Transverse colon (tissue), 4 donors: Measurements from ENCODE around the gene ANAPC15. TPM values are rescaled to one million over a fixed set of nuclear protein-coding genes. Genes with fewer than 3 reads are reported as not detected.

ENCODE experiments used
- DNase-seq: peaks from one replicate; pipeline ENCODE4 v3.0.0-alpha.2; 2019
- H3K27ac ChIP-seq, 4 donors: fragments of 200-600 bp; sonication (generic); 2 replicates each; pipeline ENCODE4 v1.5.1; 2016 to 2018; ENCODE audit warnings: inconsistent platforms in 4 of 4
- H3K27me3 ChIP-seq: fragments of 200-600 bp; sonication (generic); 2 replicates; pipeline ENCODE4 v1.5.1; 2017; ENCODE audit warnings: inconsistent platforms
- H3K36me3 ChIP-seq, 4 donors: fragments of 200-600 bp; sonication (generic); 2 replicates each; pipeline ENCODE4 v1.5.1; 2017 to 2019; ENCODE audit warnings: inconsistent platforms in 4 of 4
- H3K4me1 ChIP-seq, 4 donors: fragments of 200-600 bp; sonication (generic); 2 replicates each; pipeline ENCODE4 v1.5.1; 2017 to 2020; ENCODE audit warnings: inconsistent platforms in 4 of 4
- H3K4me3 ChIP-seq, 4 donors: fragments of 200-600 bp; sonication (generic); 1 replicate in 1 of 4; 2 replicates in 3 of 4; pipeline versions ENCODE4 v1.5.1 to v1.6.1; 2017 to 2019; ENCODE audit warnings: inconsistent platforms in 4 of 4
- H3K9me3 ChIP-seq, 2 donors: fragments of 200-600 bp; sonication (generic); 2 replicates each; pipeline ENCODE4 v1.5.1; 2017 to 2019; ENCODE audit warnings: inconsistent platforms in 2 of 2
- EP300 ChIP-seq: sonication (generic); formaldehyde crosslinking; IDR thresholded peaks from one replicate; pipeline ENCODE4 v1.6.1; 2017; ENCODE audit warnings: antibody characterized with exemption, low read depth
- POLR2A ChIP-seq: fragments of 450-650 bp; IDR thresholded peaks from one replicate; pipeline ENCODE4 v1.6.1; 2016; ENCODE audit warnings: antibody characterized with exemption, mild to moderate bottlenecking, moderate library complexity
- POLR2AphosphoS5 ChIP-seq, 3 donors: sonication (generic); formaldehyde crosslinking; IDR thresholded peaks; one replicate each; pipeline ENCODE4 v1.6.1; 2016; ENCODE audit warnings: antibody characterized with exemption in 3 of 3
- WGBS, 2 donors: methylation state at CpG; one replicate each; pipeline ENCODE4 v1.1.5; 2018; ENCODE audit warnings: low coverage in 1 of 2; 5-methylcytosine and 5-hydroxymethylcytosine counted together
- in situ Hi-C, 4 donors: fragments of 200-750 bp; cut with MboI; loops; one replicate each; pipeline versions ENCODE4 v1.15.0 to v1.15.1; 2017; ENCODE audit warnings: low sequenced_read_pairs in 3 of 4, low pct_ligation_motif_present in 1 of 4, low pct_unique_long_range_greater_than_20kb in 1 of 4
- intact Hi-C: fragments of 100-400 bp; cut with DNase I; formaldehyde crosslinking; loops from one replicate; pipeline ENCODE4 v1.15.1; 2023; ENCODE audit warnings: low total_unique reads
- small RNA-seq, 4 donors: library from RNA; depleted of rRNA; stranded (forward); fragments of <200 nt; gene quantifications; one replicate each; pipeline ENCODE3, GENCODE V24; 2016
- total RNA-seq, 4 donors: library from RNA; depleted of rRNA; stranded (reverse); fragments of >200 nt; gene quantifications; one replicate each; pipeline ENCODE4 v1.1.0, GENCODE V29; 2016
- TF ChIP-seq, protein P1 (sequence below), 5 experiments: fragments of 200-600 bp in 3 of 5; fragments of 450-650 bp in 2 of 5; sonication (generic) in 3 of 5; IDR thresholded peaks; 1 replicate in 2 of 5; 2 replicates in 3 of 5; pipeline ENCODE4 v1.5.1; 2016 to 2017; ENCODE audit warnings: antibody characterized with exemption in 5 of 5, inconsistent platforms in 3 of 5, mild to moderate bottlenecking in 2 of 5, moderate library complexity in 1 of 5

The ANAPC15 gene
- total RNA-seq, 4 donors from 2014 or later = 15.1 to 44.5 (median 27.6) TPM

DNA sequence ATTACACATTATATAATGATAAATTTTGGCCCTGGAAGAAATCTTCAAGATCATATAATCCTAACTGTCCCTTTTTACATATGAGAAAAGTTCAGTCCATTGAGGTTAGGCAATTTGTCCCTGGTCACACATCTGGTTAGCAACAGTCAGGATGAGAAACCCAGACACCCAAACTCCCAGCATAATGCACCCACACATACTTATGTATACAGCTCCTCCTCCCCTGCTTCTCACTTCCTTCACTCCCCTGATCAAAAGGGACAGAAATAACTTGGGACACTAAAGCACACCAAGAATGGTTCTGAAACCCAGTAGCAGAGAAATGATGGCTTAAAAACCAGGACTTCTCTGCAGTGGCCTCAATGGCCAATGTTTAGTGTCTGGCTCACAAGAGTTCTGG, 43.3 kb downstream of the ANAPC15 start:
- no peak for DNase-seq
- no peak for TF ChIP-seq POLR2AphosphoS5 (IDR thresholded peaks at IDR 0.05)
- no peak for TF ChIP-seq EP300
- Histone ChIP-seq H3K27ac (peak overlapping the region; percentile 76 to 85 (median 80)), H3K36me3 (no peaks in the 10 kb centered on the region), H3K4me3 (no peak overlapping the region), H3K9me3 (no peaks in the 10 kb centered on the region), H3K4me1 (peaks cover 30 to 59% (median 43%) of the 10 kb centered on the region in 4 donors), H3K27me3 (no peaks in the 10 kb centered on the region)
- intact Hi-C loops = no loop called here
- in situ Hi-C loops = no loop called here

DNA sequence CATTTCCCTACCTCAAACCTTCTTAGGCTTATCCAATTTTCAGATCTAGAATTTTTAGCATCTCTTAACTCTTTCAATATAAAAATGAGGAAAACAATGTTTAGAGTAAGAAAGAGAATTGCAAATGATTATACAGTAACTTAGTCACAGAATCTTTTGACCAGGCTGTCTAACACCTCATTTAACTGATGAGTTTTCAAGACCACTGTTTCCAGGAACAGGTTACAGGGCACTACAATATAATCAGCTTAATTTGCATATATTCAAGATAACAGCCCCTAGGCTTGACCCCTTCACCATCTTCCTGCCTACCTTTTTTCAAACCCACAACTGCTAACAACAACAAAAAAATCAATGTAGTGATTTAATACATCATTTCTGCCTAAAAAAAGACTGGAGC, 44.8 kb downstream of the ANAPC15 start:
- in situ Hi-C loops = no loop called here
- intact Hi-C loops = no loop called here
- Histone ChIP-seq H3K9me3 (no peaks in the 10 kb centered on the region), H3K4me3 (no peak overlapping the region), H3K27me3 (no peaks in the 10 kb centered on the region), H3K4me1 (peaks cover 30 to 59% (median 43%) of the 10 kb centered on the region in 4 donors), H3K36me3 (no peaks in the 10 kb centered on the region), H3K27ac (peak overlapping the region in 3 of 4 donors; percentile 68 to 85 (median 77))
- no peak for DNase-seq
- TF ChIP-seq, protein P1, sequence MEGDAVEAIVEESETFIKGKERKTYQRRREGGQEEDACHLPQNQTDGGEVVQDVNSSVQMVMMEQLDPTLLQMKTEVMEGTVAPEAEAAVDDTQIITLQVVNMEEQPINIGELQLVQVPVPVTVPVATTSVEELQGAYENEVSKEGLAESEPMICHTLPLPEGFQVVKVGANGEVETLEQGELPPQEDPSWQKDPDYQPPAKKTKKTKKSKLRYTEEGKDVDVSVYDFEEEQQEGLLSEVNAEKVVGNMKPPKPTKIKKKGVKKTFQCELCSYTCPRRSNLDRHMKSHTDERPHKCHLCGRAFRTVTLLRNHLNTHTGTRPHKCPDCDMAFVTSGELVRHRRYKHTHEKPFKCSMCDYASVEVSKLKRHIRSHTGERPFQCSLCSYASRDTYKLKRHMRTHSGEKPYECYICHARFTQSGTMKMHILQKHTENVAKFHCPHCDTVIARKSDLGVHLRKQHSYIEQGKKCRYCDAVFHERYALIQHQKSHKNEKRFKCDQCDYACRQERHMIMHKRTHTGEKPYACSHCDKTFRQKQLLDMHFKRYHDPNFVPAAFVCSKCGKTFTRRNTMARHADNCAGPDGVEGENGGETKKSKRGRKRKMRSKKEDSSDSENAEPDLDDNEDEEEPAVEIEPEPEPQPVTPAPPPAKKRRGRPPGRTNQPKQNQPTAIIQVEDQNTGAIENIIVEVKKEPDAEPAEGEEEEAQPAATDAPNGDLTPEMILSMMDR (IDR thresholded peaks at IDR 0.05) = no peak
- TF ChIP-seq POLR2A = no peak
- no peak for TF ChIP-seq EP300
- TF ChIP-seq POLR2AphosphoS5 (IDR thresholded peaks at IDR 0.05) = no peak

DNA sequence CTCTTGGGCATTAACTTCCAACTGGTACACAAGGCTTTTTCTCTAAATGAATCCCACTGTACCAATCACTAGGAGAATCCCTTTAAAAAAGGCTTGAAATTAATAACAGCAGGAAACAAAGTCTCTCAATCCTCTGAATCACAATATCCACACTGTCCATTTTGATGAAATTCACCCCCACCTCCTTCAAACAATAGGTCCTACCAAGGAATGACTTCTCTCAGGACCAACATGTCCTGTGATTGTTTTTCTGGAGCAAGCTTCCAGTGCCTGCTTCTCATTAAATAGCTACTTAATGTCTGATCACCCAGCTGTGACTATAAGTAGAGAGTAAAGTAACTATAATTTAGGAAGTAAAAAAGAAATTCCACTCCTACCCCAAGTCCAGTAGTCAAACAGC, 45.2 kb downstream of the ANAPC15 start:
- Histone ChIP-seq H3K4me1 (peaks cover 30 to 56% (median 40%) of the 10 kb centered on the region in 4 donors), H3K27me3 (no peaks in the 10 kb centered on the region), H3K27ac (peak overlapping the region; percentile 55 to 85 (median 72)), H3K4me3 (no peak overlapping the region), H3K36me3 (no peaks in the 10 kb centered on the region), H3K9me3 (no peaks in the 10 kb centered on the region)
- no peak for DNase-seq
- TF ChIP-seq, protein P1 (IDR thresholded peaks at IDR 0.05) = no peak
- TF ChIP-seq EP300 = no peak
- TF ChIP-seq POLR2AphosphoS5 (IDR thresholded peaks at IDR 0.05) = no peak
- no peak for TF ChIP-seq POLR2A
- in situ Hi-C loops (no loop called here), intact Hi-C loops (no loop called here)

DNA sequence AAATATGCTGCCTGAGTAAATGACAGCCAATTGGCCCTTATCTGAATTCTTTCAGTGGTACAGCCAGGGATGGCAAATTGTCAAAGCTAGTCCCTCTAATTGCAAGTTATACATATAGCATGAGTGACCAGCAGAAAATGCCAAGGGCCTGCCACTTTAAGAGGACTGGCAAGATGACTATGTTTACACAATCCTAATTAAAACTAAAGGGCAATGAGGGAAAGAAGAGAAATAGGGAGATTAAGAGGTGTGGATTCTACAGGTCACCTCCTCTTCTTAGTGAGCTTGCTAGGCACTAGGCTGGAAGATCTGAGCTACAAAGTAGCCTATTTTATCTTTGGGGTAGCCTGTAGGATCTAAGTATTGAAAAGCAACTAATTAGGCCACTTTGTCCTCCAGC, 45.6 kb downstream of the ANAPC15 start:
- H3K27me3 ChIP-seq = no peaks in the 10 kb centered on the region
- H3K9me3 ChIP-seq = no peaks in the 10 kb centered on the region
- intact Hi-C loops = no loop called here
- peaks cover 30 to 52% (median 37%) of the 10 kb centered on the region in 4 donors for H3K4me1 ChIP-seq
- H3K36me3 ChIP-seq = no peaks in the 10 kb centered on the region
- no peak for DNase-seq
- peak overlapping the region; percentile 55 to 85 (median 72) for H3K27ac ChIP-seq
- no peak overlapping the region for H3K4me3 ChIP-seq
- TF ChIP-seq EP300 = no peak
- TF ChIP-seq, protein P1 (IDR thresholded peaks at IDR 0.05) = no peak
- no peak for TF ChIP-seq POLR2A
- no peak for TF ChIP-seq POLR2AphosphoS5 (IDR thresholded peaks at IDR 0.05)
- in situ Hi-C loops = no loop called here

DNA sequence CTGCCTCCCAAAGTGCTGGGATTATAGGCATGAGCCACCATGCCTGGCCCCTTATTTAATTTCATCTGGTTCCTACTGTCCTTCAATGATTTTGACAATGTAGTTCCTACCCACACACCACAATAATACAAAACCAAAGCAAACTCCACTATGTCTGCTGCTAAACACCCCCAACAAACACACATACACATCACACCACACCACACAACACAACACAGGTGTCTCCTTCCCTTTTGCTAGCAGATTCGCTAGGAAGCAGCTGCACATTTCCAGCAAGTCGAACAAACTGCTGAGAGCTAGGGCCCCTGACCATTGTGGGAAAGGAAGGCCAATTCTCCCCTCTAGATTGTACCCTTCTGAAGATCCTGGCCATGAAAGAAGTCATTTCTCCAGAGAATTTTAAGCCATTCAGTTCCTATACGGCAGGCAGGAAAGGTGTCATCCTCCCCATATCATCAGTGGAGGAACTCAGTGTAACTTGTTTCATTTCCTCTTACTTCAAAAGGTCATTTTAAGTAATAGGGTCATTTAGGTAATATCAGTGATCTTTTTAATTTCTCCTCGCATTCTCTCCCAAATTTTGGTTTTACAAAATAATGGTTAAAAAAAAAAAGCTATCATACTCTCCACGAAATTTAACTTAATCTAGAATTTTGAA, 50.6 kb downstream of the ANAPC15 start:
- H3K27ac ChIP-seq = no peak overlapping the region
- in situ Hi-C loops = no loop called here
- intact Hi-C loops = no loop called here
- H3K27me3 ChIP-seq = no peaks in the 10 kb centered on the region
- H3K4me3 ChIP-seq = no peak overlapping the region
- peaks cover 6 to 8% (median 7%) of the 10 kb centered on the region in 4 donors for H3K4me1 ChIP-seq
- WGBS, 2 donors = 91 to 94% methylated on average over 2 to 5 of the region's 5 CpGs
- no peak for DNase-seq
- no peaks in the 10 kb centered on the region for H3K36me3 ChIP-seq
- no peak for TF ChIP-seq EP300
- no peaks in the 10 kb centered on the region for H3K9me3 ChIP-seq

Small RNA genes lying within 50 kb of the gene (small RNA-seq; reads per million reads assigned to genes)
- gene MIR3165 = 0 to 0.14 (median 0) reads per million in 4 donors

Other genes starting within 250 kb of the ANAPC15 start
- gene DEFB131B, start 234.2 kb downstream of the ANAPC15 start, total RNA-seq = not detected
- 10 to 100 TPM in 3 of 4 donors, 1 to 10 TPM in 1; 7.9 to 68.5 (median 15.6) TPM for gene XNDC1N, start 184.1 kb downstream of the ANAPC15 start, total RNA-seq
- 10 to 100 TPM in 3 of 4 donors, 1 to 10 TPM in 1; 9.7 to 38.6 (median 31.4) TPM for gene RNF121, start 183.6 kb downstream of the ANAPC15 start, total RNA-seq
- gene IL18BP, start 113.8 kb downstream of the ANAPC15 start, total RNA-seq = 10 to 100 TPM in 3 of 4 donors, 1 to 10 TPM in 1; 7.4 to 29.9 (median 14.5) TPM
- gene NUMA1, start 32.2 kb downstream of the ANAPC15 start, total RNA-seq = 100 to 1,000 TPM; 323 to 520 (median 419) TPM
- gene LRRC51, start 31.8 kb downstream of the ANAPC15 start, total RNA-seq = 10 to 100 TPM in 1 of 4 donors, 1 to 10 TPM in 3; 5.1 to 77.4 (median 6.7) TPM
- gene LAMTOR1, start 9.4 kb downstream of the ANAPC15 start, total RNA-seq = 100 to 1,000 TPM in 2 of 4 donors, 10 to 100 TPM in 2; 59.1 to 156 (median 102) TPM
- not detected for gene TOMT, start 6.8 kb downstream of the ANAPC15 start, total RNA-seq
- gene FOLR3, start 23.0 kb upstream of the ANAPC15 start, total RNA-seq = not detected
- gene FOLR1, start 79.4 kb upstream of the ANAPC15 start, total RNA-seq = not detected
- gene FOLR2, start 104.1 kb upstream of the ANAPC15 start, total RNA-seq = 10 to 100 TPM in 1 of 4 donors, 1 to 10 TPM in 2, not detected in 1; 6.4 to 16.1 (median 8.6) TPM
- gene INPPL1, start 112.1 kb upstream of the ANAPC15 start, total RNA-seq = 100 to 1,000 TPM in 2 of 4 donors, 10 to 100 TPM in 2; 92.8 to 388 (median 157) TPM
- 1 to 10 TPM in 1 of 4 donors, under 1 TPM in 3; 0.41 to 2.6 (median 0.70) TPM for gene PHOX2A, start 131.5 kb upstream of the ANAPC15 start, total RNA-seq